Measurements from ENCODE around the gene MOGAT3. TPM values are rescaled to one million over a fixed set of nuclear protein-coding genes. Genes with fewer than 3 reads are reported as not detected.

The MOGAT3 gene
- total and polyA plus RNA-seq, 3 experiments from 2014 or later: not detected

- Histone ChIP-seq H3K4me1 (ENCODE audit: insufficient read depth, low read length) (peaks cover 31% of the 10 kb centered on the region), H3K4me3 (ENCODE audit: low read length) (no peak overlapping the region), H3K36me3 (ENCODE audit: insufficient read depth, low read length) (no peaks in the 10 kb centered on the region), H3K9me3 (ENCODE audit: low read length) (no peaks in the 10 kb centered on the region), H3K27ac (ENCODE audit: low read depth, low read length) (no peak overlapping the region), H3K27me3 (ENCODE audit: insufficient read depth, low read length, poor library complexity, severe bottlenecking) (peaks cover 57% of the 10 kb centered on the region)
- DNase-seq: no peak
- CTCF ChIA-PET: interaction anchor here (1.1 to 2.7 kb wide), 3 partner anchors 9 to 21 kb away, joined by 3 to 23 read pairs (median 9); no protein-coding TSS in a partner anchor
- H3K9me3 Mint-ChIP-seq: peaks cover 0 to 4% (median 0%) of the 10 kb centered on the region in 5 donors
- H3K4me3 Mint-ChIP-seq: peak overlapping the region; percentile 44 to 75 (median 65)
- H3K36me3 Mint-ChIP-seq: peaks cover under 1 to 8% (median 2%) of the 10 kb centered on the region in 3 donors
- peak overlapping the region in 1 of 8 donors; percentile 75 for H3K27ac Mint-ChIP-seq
- POLR2A ChIA-PET: interaction anchor here (1.2 kb wide), 1 partner anchor 10 kb away, joined by 5 read pairs; no protein-coding TSS in a partner anchor
- peaks cover 54% of the 10 kb centered on the region in 2 donors for H3K27me3 Mint-ChIP-seq
- peaks cover 27 to 50% (median 30%) of the 10 kb centered on the region in 3 donors for H3K4me1 Mint-ChIP-seq
Observed at GRCh38 chr7:101164071-101164840, 36.6 kb downstream of the MOGAT3 start.

- Histone ChIP-seq H3K4me1 (ENCODE audit: insufficient read depth, low read length) (peaks cover 28% of the 10 kb centered on the region), H3K27ac (ENCODE audit: low read depth, low read length) (no peak overlapping the region), H3K36me3 (ENCODE audit: insufficient read depth, low read length) (no peaks in the 10 kb centered on the region), H3K4me3 (ENCODE audit: low read length) (peak overlapping the region; percentile 22), H3K27me3 (ENCODE audit: insufficient read depth, low read length, poor library complexity, severe bottlenecking) (peaks cover 49% of the 10 kb centered on the region), H3K9me3 (ENCODE audit: low read length) (no peaks in the 10 kb centered on the region)
- Mint-ChIP-seq H3K27ac (peak overlapping the region in 2 of 8 donors; percentile 34 to 75), H3K36me3 (peaks cover 2 to 13% (median 5%) of the 10 kb centered on the region in 3 donors), H3K4me3 (peak overlapping the region; percentile 42 to 90 (median 76)), H3K9me3 (peaks cover 0 to 4% (median 0%) of the 10 kb centered on the region in 5 donors), H3K4me1 (peaks cover 24 to 45% (median 24%) of the 10 kb centered on the region in 3 donors), H3K27me3 (peaks cover 47% of the 10 kb centered on the region in 2 donors)
- no peak for DNase-seq
- POLR2A ChIA-PET: interaction anchor here (1.2 kb wide), 1 partner anchor 10 kb away, joined by 5 read pairs; no protein-coding TSS in a partner anchor
- CTCF ChIA-PET: interaction anchor here (2.7 kb wide), 1 partner anchor 20 kb away, joined by 23 read pairs; no protein-coding TSS in a partner anchor
Observed at GRCh38 chr7:101163279-101164070, 37.4 kb downstream of the MOGAT3 start.

GRCh38 chr7:101162551-101163278 lies 38.1 kb downstream of the MOGAT3 start:
- H3K27me3 Mint-ChIP-seq: peaks cover 39 to 40% of the 10 kb centered on the region in 2 donors
- no peaks in the 10 kb centered on the region for H3K9me3 ChIP-seq (ENCODE audit: low read length)
- H3K36me3 ChIP-seq (ENCODE audit: insufficient read depth, low read length): no peaks in the 10 kb centered on the region
- peaks cover 0 to 4% (median 0%) of the 10 kb centered on the region in 5 donors for H3K9me3 Mint-ChIP-seq
- no peak for DNase-seq
- no peak overlapping the region for H3K27ac ChIP-seq (ENCODE audit: low read depth, low read length)
- peaks cover 5 to 18% (median 8%) of the 10 kb centered on the region in 3 donors for H3K36me3 Mint-ChIP-seq
- peaks cover 42% of the 10 kb centered on the region for H3K27me3 ChIP-seq (ENCODE audit: insufficient read depth, low read length, poor library complexity, severe bottlenecking)
- peak overlapping the region in 6 of 7 donors; percentile 55 to 85 (median 62) for H3K4me3 Mint-ChIP-seq
- no peak overlapping the region for H3K4me3 ChIP-seq (ENCODE audit: low read length)
- peak overlapping the region in 1 of 8 donors; percentile 43 for H3K27ac Mint-ChIP-seq
- peaks cover 28% of the 10 kb centered on the region for H3K4me1 ChIP-seq (ENCODE audit: insufficient read depth, low read length)
- POLR2A ChIA-PET: no interaction called here
- CTCF ChIA-PET: no interaction called here
- H3K4me1 Mint-ChIP-seq: peaks cover 21 to 41% (median 22%) of the 10 kb centered on the region in 3 donors

- Mint-ChIP-seq H3K36me3 (peaks cover 5 to 24% (median 8%) of the 10 kb centered on the region in 3 donors), H3K27me3 (peaks cover 31 to 32% of the 10 kb centered on the region in 2 donors), H3K9me3 (peaks cover 0 to 4% (median 0%) of the 10 kb centered on the region in 5 donors), H3K27ac (peak overlapping the region in 1 of 8 donors; percentile 43), H3K4me1 (peaks cover 17 to 34% (median 22%) of the 10 kb centered on the region in 3 donors), H3K4me3 (peak overlapping the region; percentile 40 to 85 (median 58))
- CTCF ChIA-PET: no interaction called here
- H3K4me3 ChIP-seq (ENCODE audit: low read length): no peak overlapping the region
- no peaks in the 10 kb centered on the region for H3K36me3 ChIP-seq (ENCODE audit: insufficient read depth, low read length)
- POLR2A ChIA-PET: no interaction called here
- H3K27ac ChIP-seq (ENCODE audit: low read depth, low read length): no peak overlapping the region
- peaks cover 28% of the 10 kb centered on the region for H3K4me1 ChIP-seq (ENCODE audit: insufficient read depth, low read length)
- DNase-seq: no peak
- peaks cover 33% of the 10 kb centered on the region for H3K27me3 ChIP-seq (ENCODE audit: insufficient read depth, low read length, poor library complexity, severe bottlenecking)
- H3K9me3 ChIP-seq (ENCODE audit: low read length): no peaks in the 10 kb centered on the region
Observed at GRCh38 chr7:101161692-101162471, 39.0 kb downstream of the MOGAT3 start.

GRCh38 chr7:101160910-101161309 lies 39.9 kb downstream of the MOGAT3 start:
- H3K27ac ChIP-seq (ENCODE audit: low read depth, low read length): no peak overlapping the region
- Mint-ChIP-seq H3K4me1 (peaks cover 14 to 29% (median 18%) of the 10 kb centered on the region in 3 donors), H3K9me3 (peaks cover 0 to 4% (median 0%) of the 10 kb centered on the region in 5 donors), H3K27me3 (peaks cover 25% of the 10 kb centered on the region in 2 donors), H3K27ac (no peak overlapping the region), H3K4me3 (peak overlapping the region in 1 of 7 donors; percentile 40), H3K36me3 (peaks cover 5 to 26% (median 8%) of the 10 kb centered on the region in 3 donors)
- H3K4me1 ChIP-seq (ENCODE audit: insufficient read depth, low read length): peaks cover 23% of the 10 kb centered on the region
- no peak for DNase-seq
- no peak overlapping the region for H3K4me3 ChIP-seq (ENCODE audit: low read length)
- ChIA-PET POLR2A (no interaction called here), CTCF (no interaction called here)
- no peaks in the 10 kb centered on the region for H3K9me3 ChIP-seq (ENCODE audit: low read length)
- H3K36me3 ChIP-seq (ENCODE audit: insufficient read depth, low read length): no peaks in the 10 kb centered on the region
- H3K27me3 ChIP-seq (ENCODE audit: insufficient read depth, low read length, poor library complexity, severe bottlenecking): peaks cover 27% of the 10 kb centered on the region

GRCh38 chr7:101159696-101160674 lies 40.9 kb downstream of the MOGAT3 start:
- POLR2A ChIA-PET: no interaction called here
- peaks cover 22% of the 10 kb centered on the region for H3K4me1 ChIP-seq (ENCODE audit: insufficient read depth, low read length)
- no peaks in the 10 kb centered on the region for H3K36me3 ChIP-seq (ENCODE audit: insufficient read depth, low read length)
- Mint-ChIP-seq H3K27me3 (peaks cover 16% of the 10 kb centered on the region in 2 donors), H3K9me3 (no peaks in the 10 kb centered on the region), H3K4me1 (peaks cover 15 to 27% (median 17%) of the 10 kb centered on the region in 3 donors), H3K36me3 (peaks cover 5 to 26% (median 8%) of the 10 kb centered on the region in 3 donors), H3K27ac (peak overlapping the region in 2 of 8 donors; percentile 77 to 91), H3K4me3 (no peak overlapping the region)
- no peaks in the 10 kb centered on the region for H3K9me3 ChIP-seq (ENCODE audit: low read length)
- peaks cover 22% of the 10 kb centered on the region for H3K27me3 ChIP-seq (ENCODE audit: insufficient read depth, low read length, poor library complexity, severe bottlenecking)
- CTCF ChIA-PET: interaction anchor here (5.2 kb wide), 1 partner anchor 16 kb away, joined by 38 read pairs; no protein-coding TSS in a partner anchor
- H3K4me3 ChIP-seq (ENCODE audit: low read length): no peak overlapping the region
- DNase-seq: no peak
- H3K27ac ChIP-seq (ENCODE audit: low read depth, low read length): no peak overlapping the region

Measured in CD8-positive, alpha-beta memory T cell (primary cell).